SK-N-DZ (cell line): ENCODE data around the gene EPS8.

Source experiments
- DNase-seq: peaks from one replicate; pipeline ENCODE4 v3.0.0-alpha.2; 2015; ENCODE audit warnings: low spot score

EPS8 gene

GRCh38 chr12:15719230-15719629, 70.0 kb downstream of the EPS8 start:
- no peak for DNase-seq

- no peak for DNase-seq
Measured at GRCh38 chr12:15717940-15718567, 71.1 kb downstream of the EPS8 start.

- DNase-seq = no peak
Measured at GRCh38 chr12:15716581-15716980, 72.6 kb downstream of the EPS8 start.

- DNase-seq = no peak
Measured at GRCh38 chr12:15714256-15714655, 74.9 kb downstream of the EPS8 start.

GRCh38 chr12:15712823-15713660, 76.1 kb downstream of the EPS8 start:
- no peak for DNase-seq

GRCh38 chr12:15712160-15712559, 77.0 kb downstream of the EPS8 start:
- DNase-seq = no peak

GRCh38 chr12:15710860-15711510, 78.2 kb downstream of the EPS8 start:
- no peak for DNase-seq

- no peak for DNase-seq
Measured at GRCh38 chr12:15709551-15709950, 79.6 kb downstream of the EPS8 start.

- no peak for DNase-seq
Measured at GRCh38 chr12:15708396-15709076, 80.7 kb downstream of the EPS8 start.

GRCh38 chr12:15707516-15708199, 81.5 kb downstream of the EPS8 start:
- DNase-seq = no peak

GRCh38 chr12:15706010-15706676, 83.0 kb downstream of the EPS8 start:
- DNase-seq = no peak

- DNase-seq = no peak
Measured at GRCh38 chr12:15705606-15706005, 83.6 kb downstream of the EPS8 start.

- DNase-seq = no peak
Measured at GRCh38 chr12:15702276-15702675, 86.9 kb downstream of the EPS8 start.

GRCh38 chr12:15701631-15702156, 87.5 kb downstream of the EPS8 start:
- no peak for DNase-seq

- DNase-seq = no peak
Measured at GRCh38 chr12:15701206-15701605, 88.0 kb downstream of the EPS8 start.

- DNase-seq = no peak
Measured at GRCh38 chr12:15700595-15700994, 88.6 kb downstream of the EPS8 start.

GRCh38 chr12:15699886-15700285, 89.3 kb downstream of the EPS8 start:
- DNase-seq = no peak

- DNase-seq = no peak
Measured at GRCh38 chr12:15698377-15698871, 90.8 kb downstream of the EPS8 start.

GRCh38 chr12:15697201-15697600, 92.0 kb downstream of the EPS8 start:
- DNase-seq = no peak

- no peak for DNase-seq
Measured at GRCh38 chr12:15693228-15693911, 95.8 kb downstream of the EPS8 start.
